ENCODE results near the gene DLGAP5.

DNA sequence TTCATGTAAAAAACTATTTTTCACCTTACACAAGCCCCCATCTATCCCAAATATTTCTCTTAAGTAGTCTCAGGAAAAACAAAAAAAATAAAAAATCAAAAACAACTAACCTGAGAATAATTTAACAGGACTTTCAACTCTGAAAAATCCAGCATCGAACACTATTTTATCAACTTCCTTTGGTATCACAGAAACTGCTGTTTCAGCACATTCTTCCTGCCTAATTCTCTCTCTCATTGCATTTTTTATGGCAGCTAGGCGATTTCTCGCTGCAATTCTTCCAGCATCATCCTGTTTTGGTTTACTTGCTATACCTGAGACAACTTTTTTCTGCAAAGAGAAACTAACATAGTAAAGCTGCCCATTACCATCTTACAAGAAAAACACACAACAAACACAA lies 33.0 kb downstream of the DLGAP5 start:
- TF ChIP-seq, protein P1, sequence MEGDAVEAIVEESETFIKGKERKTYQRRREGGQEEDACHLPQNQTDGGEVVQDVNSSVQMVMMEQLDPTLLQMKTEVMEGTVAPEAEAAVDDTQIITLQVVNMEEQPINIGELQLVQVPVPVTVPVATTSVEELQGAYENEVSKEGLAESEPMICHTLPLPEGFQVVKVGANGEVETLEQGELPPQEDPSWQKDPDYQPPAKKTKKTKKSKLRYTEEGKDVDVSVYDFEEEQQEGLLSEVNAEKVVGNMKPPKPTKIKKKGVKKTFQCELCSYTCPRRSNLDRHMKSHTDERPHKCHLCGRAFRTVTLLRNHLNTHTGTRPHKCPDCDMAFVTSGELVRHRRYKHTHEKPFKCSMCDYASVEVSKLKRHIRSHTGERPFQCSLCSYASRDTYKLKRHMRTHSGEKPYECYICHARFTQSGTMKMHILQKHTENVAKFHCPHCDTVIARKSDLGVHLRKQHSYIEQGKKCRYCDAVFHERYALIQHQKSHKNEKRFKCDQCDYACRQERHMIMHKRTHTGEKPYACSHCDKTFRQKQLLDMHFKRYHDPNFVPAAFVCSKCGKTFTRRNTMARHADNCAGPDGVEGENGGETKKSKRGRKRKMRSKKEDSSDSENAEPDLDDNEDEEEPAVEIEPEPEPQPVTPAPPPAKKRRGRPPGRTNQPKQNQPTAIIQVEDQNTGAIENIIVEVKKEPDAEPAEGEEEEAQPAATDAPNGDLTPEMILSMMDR (optimal IDR thresholded peaks at IDR 0.05 in 1 of 3, IDR thresholded peaks at IDR 0.05 in 1 of 3, conservative IDR thresholded peaks at IDR 0.05 in 1 of 3; ENCODE audit: extremely low read depth in 1 of 3, insufficient read depth in 2 of 3, low read length in 3 of 3): no peak
- no peak for TF ChIP-seq EZH2 (IDR thresholded peaks at IDR 0.05; ENCODE audit: low read length)
